H7 (cell line): ENCODE measurements around the gene KIAA1217. TPM values are rescaled to one million over a fixed set of nuclear protein-coding genes. Genes with fewer than 3 reads are reported as not detected.

Experiments used
- DNase-seq: peaks from one replicate; pipeline ENCODE4 v3.0.0; 2012
- H3K27me3 ChIP-seq: 2 replicates; pipeline ENCODE4 v1.6.0; 2011; ENCODE audit warnings: mild to moderate bottlenecking, low read length; ENCODE audit not compliant: control insufficient read depth, insufficient read depth
- H3K36me3 ChIP-seq: replicated peaks from 2 replicates; pipeline ENCODE4 v1.5.1; 2011; ENCODE audit warnings: low read length; ENCODE audit not compliant: control insufficient read depth, insufficient read depth
- H3K4me3 ChIP-seq: 2 replicates; pipeline ENCODE4 v1.5.1; 2011; ENCODE audit warnings: low read depth, mild to moderate bottlenecking, control low read depth, low read length, moderate library complexity; ENCODE audit not compliant: insufficient read depth
- total RNA-seq: library from RNA; depleted of rRNA; stranded (reverse); fragments of >200 nt; shearing (Covaris generic); gene quantifications from 2 replicates; pipeline ENCODE4 v1.2.3, GENCODE V29; 2014

KIAA1217 gene
- total RNA-seq, 1 experiment from 2014 or later: 3.0 TPM

DNA sequence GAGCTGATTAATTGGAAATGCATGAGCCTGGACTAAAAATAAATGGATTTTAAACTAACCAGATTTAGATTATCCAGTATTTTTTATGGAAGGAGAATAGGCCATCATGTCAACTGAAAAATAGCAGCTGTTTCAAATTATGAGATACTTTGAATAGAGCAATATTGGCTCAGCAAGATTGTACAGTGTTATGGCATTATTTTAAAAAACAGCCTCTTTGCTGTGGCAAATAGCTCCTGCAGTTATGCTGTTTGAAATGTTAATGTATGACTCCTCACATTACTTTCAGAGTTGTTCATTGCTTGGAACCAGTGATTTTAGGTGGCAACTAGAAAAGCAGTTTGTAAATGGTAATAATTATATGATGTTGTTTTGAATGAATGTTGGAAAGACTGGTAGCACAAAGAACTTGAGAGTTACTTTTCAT, 244.5 kb downstream of the KIAA1217 start:
- Histone ChIP-seq H3K27me3 (no peaks in the 10 kb centered on the region), H3K36me3 (no peaks in the 10 kb centered on the region), H3K4me3 (no peak overlapping the region)
- DNase-seq: no peak

DNA sequence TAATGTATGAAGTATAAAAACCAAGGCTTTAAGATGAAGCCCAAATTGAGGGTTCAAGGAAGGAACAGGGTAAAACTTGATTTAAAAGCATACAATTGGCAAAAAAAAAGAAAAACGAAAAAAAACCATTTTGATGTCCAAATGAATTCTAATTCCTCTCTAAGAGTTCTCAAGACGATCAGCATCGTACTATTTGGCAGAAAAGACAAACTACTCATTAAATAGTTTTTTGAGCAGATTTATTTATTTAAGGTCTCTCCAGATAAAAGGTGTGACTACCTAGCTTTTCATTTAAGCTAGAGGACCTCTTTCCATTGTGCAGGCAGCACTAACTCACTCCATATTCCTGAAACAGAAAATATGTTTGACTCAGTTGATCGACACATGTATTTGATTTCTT, 245.0 kb downstream of the KIAA1217 start:
- DNase-seq: no peak
- Histone ChIP-seq H3K36me3 (no peaks in the 10 kb centered on the region), H3K4me3 (no peak overlapping the region), H3K27me3 (no peaks in the 10 kb centered on the region)

DNA sequence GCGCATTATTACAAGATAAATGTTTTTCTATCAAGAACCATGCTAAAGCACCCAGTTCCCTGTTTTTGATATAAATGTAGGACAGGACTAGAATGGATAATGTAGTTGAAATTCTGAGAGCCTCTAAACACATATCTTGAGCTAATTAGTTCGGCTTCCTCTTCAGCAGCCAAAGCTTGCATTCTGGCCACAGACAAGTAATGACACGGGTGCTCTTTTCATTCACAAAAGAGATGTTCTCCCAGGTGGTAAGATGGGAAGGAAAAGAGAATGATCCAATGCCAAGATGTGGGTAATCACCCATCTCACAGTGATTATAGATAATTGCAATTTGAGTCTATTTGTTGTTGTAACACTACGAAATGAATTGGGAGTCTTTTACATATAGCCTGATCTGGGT, 246.5 kb downstream of the KIAA1217 start:
- Histone ChIP-seq H3K4me3 (no peak overlapping the region), H3K27me3 (no peaks in the 10 kb centered on the region), H3K36me3 (no peaks in the 10 kb centered on the region)
- no peak for DNase-seq

DNA sequence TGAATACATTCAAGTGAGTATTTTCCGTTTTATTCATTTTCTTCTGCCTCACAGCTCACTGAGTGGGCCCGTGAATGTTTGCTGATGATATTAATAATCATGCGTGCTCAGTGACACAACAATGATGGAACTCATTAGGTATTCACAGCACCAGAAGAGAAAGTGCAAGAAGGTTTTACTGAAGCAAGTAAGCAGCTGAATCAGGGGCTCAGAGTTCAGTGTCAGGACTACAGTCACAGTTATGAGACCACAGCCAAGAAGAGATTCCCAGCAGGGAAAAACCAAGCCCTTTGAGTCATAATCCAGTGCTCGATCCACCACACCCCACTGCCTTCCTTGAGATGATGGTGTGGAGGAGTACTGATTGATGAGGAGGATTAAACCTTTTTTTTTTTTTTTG, 247.4 kb downstream of the KIAA1217 start:
- Histone ChIP-seq H3K36me3 (no peaks in the 10 kb centered on the region), H3K27me3 (no peaks in the 10 kb centered on the region), H3K4me3 (no peak overlapping the region)
- no peak for DNase-seq

DNA sequence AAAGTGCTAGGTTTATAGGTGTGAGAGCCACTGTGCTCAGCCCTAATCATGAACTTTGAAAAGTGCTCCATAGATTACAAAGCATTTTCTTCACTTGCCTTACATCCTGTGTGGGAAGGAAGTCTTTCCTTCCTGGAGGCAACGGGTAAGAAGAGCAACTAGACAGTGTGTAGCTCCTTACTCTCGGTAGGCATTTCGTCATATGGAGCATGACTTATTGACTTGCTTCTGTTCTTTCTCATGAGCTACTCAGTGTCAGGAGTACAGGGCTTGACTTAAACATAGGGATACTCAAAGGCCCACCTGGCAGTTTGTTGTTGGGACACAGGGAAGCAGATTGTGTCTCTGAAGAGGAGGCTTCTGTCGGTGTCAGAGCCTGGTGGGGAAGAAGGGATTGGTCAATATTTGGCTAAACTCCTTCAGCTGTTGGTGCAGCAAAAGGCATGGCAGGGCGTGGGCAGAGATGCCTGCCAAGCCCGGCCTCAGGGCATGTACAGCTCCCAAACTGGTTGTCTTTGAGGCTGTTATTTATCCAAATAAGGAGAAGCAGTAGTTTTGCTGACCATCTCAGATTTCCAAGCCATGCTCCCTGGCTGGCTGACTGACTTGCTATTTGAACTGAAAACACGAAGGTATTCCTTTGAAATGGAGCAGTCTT, 248.9 kb downstream of the KIAA1217 start:
- no peak overlapping the region for H3K4me3 ChIP-seq
- H3K27me3 ChIP-seq: no peaks in the 10 kb centered on the region
- DNase-seq: no peak
- no peaks in the 10 kb centered on the region for H3K36me3 ChIP-seq

DNA sequence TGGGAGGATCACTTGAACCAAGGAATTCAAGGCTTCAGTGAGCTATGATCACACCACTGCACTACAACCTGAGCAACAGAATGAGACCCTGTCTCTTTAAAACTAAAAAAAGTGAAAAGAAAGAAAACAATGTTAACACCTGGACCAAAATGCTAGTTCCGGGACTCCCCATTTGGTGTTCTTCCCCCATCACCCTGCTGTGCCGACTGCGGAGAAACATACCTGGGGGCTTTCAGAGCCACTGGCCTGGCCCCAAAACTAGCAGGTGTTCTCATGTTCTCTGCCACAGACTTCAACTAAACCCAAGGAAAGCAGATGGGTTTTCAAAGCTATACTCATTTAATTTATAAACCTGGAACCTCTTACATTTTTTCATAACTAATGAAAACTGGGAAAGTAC, 250.9 kb downstream of the KIAA1217 start:
- DNase-seq: no peak
- Histone ChIP-seq H3K36me3 (no peaks in the 10 kb centered on the region), H3K4me3 (no peak overlapping the region), H3K27me3 (no peaks in the 10 kb centered on the region)

DNA sequence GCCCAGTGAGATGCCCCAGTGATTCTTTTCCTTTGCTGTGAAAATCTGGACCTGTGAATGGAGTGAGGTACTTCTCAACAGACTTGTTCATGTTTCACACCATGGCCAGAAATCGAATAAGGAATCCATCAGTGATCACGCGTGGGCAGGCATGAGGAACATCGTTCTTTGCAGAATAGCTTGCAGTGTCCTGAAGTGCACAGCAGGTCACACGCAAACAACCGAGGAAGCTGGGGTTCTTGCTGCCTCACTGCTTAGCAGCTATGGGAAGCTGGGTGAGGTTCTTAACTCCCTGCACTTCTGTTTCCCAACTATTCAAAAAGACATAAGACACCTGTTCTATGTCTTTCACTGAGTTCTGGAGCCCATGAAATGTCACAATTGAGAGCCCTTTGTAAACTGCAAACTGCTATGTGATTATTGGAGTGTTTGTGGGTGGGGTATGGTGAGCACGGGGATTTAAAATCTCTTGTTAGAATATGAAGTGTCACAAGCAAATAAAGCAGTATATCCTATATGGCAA, 253.4 kb downstream of the KIAA1217 start:
- no peak for DNase-seq
- Histone ChIP-seq H3K4me3 (no peak overlapping the region), H3K27me3 (no peaks in the 10 kb centered on the region), H3K36me3 (no peaks in the 10 kb centered on the region)

DNA sequence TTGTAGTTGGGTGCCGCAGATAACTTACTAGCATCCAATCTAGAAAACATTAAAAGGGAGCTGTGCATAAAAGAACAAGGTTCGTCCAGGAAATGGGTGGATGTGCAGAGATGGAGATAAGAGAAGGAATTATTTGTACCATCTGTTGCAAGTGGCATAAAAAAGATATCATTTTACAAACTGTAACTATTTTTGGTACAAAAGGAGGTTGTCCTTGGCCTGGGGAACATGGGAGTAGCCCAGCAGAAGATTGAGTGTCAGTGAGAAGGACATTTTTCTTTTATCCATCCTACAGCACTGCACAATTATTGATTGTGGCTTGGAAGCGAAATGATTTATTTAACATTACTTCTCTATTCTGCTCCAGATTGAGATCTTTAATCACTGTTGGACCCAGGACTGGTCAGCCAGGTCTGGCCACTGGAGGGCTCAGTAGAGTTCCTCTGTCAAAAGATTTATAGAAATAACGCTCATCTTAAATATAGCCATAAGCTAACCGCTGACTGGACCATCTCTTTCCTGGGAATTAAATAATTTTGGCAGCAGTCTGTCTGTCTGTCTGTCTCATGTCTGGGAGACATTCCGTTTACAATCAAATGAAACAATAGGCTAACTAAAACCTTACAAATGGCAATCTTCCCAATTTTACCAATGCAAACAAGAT, 254.1 kb downstream of the KIAA1217 start:
- Histone ChIP-seq H3K36me3 (no peaks in the 10 kb centered on the region), H3K4me3 (no peak overlapping the region), H3K27me3 (no peaks in the 10 kb centered on the region)
- no peak for DNase-seq

DNA sequence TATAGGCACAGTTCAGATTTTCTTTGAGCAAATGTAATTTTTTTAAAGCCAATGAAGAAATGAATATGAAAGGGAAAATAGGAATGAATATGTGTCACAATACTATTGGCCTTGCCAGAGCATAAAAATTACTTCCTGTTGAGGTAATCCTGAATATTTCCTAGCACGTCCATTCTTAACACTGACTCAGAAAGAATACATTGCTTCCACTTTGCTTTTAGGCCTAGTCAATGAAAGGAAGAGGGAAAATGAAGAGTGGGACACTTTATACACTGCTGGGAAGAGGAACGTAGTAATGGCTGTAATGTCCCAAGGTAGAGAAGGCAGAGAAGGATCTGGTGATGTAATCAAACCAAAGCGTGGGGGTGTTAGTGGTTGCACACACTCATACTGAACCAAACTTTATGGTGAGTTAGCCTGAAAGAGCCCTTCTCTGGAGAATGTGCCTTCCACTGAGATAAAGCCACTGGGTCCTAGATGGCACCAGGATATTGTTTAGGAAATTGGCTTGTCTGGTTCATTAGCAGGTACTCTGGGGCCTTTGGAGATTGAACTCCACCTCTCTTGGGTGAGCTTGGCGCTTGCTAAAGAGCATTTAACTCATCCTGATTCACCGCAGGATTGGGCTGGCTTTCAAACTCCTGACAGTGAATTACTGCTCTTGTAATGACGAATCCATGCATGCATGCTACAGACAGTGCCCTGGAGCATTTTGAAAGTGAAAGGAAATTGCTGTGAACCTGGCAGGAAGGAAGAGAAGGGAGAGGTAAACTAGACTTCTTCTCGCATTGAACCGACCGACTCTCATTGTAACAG, 254.9 kb downstream of the KIAA1217 start:
- H3K36me3 ChIP-seq: no peaks in the 10 kb centered on the region
- DNase-seq: no peak
- no peak overlapping the region for H3K4me3 ChIP-seq
- no peaks in the 10 kb centered on the region for H3K27me3 ChIP-seq

DNA sequence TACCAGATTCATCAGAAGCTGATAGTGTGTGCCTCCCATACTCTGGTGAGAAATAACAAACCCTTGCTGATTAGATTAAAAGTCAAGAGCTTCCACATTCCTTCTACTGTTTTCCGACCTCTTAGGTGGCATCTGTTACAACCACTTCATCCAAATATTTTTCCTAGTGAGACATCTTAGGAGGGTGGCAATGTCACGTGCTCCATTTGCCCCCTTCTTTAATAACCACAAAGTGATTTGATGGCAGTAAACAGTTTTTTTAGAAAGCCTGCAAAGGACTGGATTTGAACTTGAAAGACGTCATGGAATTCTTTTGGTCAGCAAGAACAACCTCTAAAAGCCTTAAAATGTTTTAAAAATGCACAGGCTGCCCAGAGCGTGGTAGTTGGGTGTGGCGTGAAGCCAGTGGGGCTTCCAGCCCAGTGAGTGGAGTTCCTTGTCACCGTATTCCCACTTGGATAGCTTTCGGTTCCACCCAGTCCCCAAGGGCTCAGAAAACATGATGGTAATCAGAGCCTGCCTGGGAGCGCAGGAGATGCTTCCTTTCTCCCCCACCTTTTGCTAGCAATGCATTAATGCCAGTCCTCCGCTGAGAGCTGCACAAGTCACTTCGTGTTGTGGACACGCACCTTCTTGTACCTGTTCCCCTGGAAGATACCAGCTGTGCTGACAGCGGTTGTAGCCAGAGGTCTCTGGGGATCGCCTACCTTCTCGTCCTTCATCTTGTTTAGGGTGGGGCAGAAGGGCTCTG, 256.4 kb downstream of the KIAA1217 start:
- Histone ChIP-seq H3K36me3 (no peaks in the 10 kb centered on the region), H3K4me3 (no peak overlapping the region), H3K27me3 (no peaks in the 10 kb centered on the region)
- no peak for DNase-seq

DNA sequence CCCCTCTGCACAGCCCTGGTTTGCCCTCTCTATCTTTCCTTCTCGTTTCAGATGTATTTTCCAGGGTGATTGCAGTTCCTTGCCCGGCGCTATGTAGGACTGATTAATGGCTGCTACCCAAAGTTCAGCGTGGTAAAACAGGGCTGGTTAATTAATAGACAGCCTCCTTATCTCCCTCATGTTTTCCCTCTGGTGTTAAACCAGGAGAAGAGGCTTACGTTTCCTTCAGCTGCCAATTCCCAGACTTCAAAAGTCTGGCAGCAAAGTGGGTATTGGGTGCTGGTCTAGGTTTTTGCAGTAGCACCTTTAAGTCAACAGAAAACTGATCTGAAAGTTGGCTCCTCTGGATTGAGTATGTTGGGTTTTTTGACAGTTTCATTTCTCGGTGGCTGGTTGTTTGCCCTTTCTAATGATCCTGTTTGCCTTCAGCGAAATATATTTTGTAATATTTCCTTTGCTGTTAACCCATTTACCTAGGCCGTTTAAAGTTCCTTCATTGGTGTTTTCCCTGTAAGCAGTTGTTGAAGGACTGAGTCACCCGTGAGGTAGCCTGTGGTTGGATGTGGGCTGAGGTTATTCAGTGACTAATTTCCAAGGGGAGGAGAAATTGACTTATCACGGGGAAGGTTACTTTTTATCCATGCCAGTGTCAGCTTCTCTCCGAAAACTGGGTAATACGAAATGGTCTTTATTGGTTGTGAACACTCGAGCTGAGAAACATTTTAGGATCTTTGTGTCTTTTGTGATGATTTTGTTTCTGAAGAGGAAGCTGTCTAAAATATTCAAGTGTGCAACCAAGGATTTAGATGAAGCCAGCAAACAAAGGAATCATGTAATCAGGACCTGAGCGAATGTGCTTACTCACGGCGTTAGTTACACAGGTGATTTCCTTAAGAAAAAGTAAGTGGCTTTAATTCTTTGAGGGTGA, 257.2 kb downstream of the KIAA1217 start:
- H3K4me3 ChIP-seq: no peak overlapping the region
- DNase-seq: no peak
- H3K27me3 ChIP-seq: no peaks in the 10 kb centered on the region
- no peaks in the 10 kb centered on the region for H3K36me3 ChIP-seq

DNA sequence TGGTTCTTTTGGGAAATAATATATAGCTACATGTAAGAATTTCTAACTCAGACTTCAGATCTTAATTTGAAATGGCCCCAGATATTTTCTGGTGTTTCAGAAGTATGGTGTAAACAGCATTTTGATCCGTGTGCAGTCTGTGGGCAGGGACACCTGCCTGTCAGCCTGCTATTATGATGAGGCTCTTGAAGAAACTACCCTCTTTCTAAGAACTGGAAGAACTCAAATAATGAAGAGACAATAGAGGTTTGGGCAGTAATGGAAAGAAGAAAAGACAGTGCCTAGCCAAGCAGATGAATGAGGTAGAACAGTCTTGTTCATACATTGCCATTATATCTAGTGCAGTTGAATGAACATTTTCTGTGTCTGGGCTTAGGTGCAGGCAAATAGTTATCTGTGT, 258.2 kb downstream of the KIAA1217 start:
- Histone ChIP-seq H3K36me3 (no peaks in the 10 kb centered on the region), H3K27me3 (no peaks in the 10 kb centered on the region), H3K4me3 (no peak overlapping the region)
- DNase-seq: no peak

DNA sequence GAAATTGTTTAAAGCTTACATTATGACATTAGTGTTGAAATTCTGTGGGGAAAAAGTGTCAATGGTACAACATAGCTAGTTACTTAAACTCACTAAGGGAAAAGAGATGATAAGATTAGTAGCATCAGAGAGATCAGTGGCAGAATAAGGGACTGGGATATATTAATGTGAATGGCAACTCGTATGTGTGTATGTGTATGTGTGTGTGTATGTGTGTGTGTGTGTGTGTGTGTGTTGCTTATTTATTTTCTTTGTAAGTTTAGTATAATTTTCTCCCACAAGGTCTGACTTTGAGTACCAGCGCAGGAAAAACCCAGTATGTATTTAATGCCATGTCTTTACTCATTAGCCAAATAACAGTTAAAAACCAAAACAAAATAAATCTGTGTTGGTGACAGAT, 258.7 kb downstream of the KIAA1217 start:
- H3K4me3 ChIP-seq: no peak overlapping the region
- H3K27me3 ChIP-seq: no peaks in the 10 kb centered on the region
- DNase-seq: no peak
- H3K36me3 ChIP-seq: no peaks in the 10 kb centered on the region
